ENCODE data around the gene WASF1. TPM values are rescaled to one million over a fixed set of nuclear protein-coding genes. Genes with fewer than 3 reads are reported as not detected.

WASF1 gene
- total RNA-seq, 1 donor from 2014 or later = 13.0 TPM

- H3K4me3 ChIP-seq (ENCODE audit: low read depth, low read length) = no peak overlapping the region
- DNase-seq (ENCODE audit: low read depth) = no peak
- TF ChIP-seq, protein P1, sequence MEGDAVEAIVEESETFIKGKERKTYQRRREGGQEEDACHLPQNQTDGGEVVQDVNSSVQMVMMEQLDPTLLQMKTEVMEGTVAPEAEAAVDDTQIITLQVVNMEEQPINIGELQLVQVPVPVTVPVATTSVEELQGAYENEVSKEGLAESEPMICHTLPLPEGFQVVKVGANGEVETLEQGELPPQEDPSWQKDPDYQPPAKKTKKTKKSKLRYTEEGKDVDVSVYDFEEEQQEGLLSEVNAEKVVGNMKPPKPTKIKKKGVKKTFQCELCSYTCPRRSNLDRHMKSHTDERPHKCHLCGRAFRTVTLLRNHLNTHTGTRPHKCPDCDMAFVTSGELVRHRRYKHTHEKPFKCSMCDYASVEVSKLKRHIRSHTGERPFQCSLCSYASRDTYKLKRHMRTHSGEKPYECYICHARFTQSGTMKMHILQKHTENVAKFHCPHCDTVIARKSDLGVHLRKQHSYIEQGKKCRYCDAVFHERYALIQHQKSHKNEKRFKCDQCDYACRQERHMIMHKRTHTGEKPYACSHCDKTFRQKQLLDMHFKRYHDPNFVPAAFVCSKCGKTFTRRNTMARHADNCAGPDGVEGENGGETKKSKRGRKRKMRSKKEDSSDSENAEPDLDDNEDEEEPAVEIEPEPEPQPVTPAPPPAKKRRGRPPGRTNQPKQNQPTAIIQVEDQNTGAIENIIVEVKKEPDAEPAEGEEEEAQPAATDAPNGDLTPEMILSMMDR (conservative IDR thresholded peaks at IDR 0.05; ENCODE audit: low read depth, low read length) = no peak
These were observed 28.2 kb upstream of the WASF1 start for GRCh38 chr6:110207652-110208051.

GRCh38 chr6:110201151-110201884 is 21.8 kb upstream of the WASF1 start:
- TF ChIP-seq, protein P1 (conservative IDR thresholded peaks at IDR 0.05; ENCODE audit: low read depth, low read length) = no peak
- DNase-seq (ENCODE audit: low read depth) = no peak
- H3K4me3 ChIP-seq (ENCODE audit: low read depth, low read length) = no peak overlapping the region

GRCh38 chr6:110198561-110198960 is 19.1 kb upstream of the WASF1 start:
- H3K4me3 ChIP-seq (ENCODE audit: low read depth, low read length) = no peak overlapping the region
- TF ChIP-seq, protein P1 (conservative IDR thresholded peaks at IDR 0.05; ENCODE audit: low read depth, low read length) = no peak
- DNase-seq (ENCODE audit: low read depth) = no peak

GRCh38 chr6:110196874-110197273 is 17.4 kb upstream of the WASF1 start:
- H3K4me3 ChIP-seq (ENCODE audit: low read depth, low read length) = no peak overlapping the region
- TF ChIP-seq, protein P1 (conservative IDR thresholded peaks at IDR 0.05; ENCODE audit: low read depth, low read length) = no peak
- no peak for DNase-seq (ENCODE audit: low read depth)

DNA sequence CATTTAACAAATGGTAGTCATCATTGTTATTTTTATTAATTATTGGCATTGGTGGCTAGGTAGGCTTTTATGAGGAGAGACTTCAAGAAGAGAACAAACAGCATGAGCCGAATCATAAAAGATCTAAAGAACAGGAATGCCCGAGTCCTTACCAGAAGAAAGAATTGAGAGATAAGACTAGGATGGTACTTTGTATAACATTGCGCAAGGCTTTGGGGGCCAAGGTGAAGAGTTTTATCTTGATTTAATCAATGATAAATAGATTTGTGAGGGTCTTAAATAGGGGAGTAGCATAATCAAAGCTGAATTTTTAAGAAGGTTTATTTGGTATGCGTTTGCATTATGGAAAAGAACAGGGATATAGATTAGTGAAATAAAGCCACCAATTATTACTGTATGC is 16.2 kb upstream of the WASF1 start:
- TF ChIP-seq, protein P1 (conservative IDR thresholded peaks at IDR 0.05; ENCODE audit: low read depth, low read length) = no peak
- H3K4me3 ChIP-seq (ENCODE audit: low read depth, low read length) = no peak overlapping the region
- DNase-seq (ENCODE audit: low read depth) = no peak

- TF ChIP-seq, protein P1 (conservative IDR thresholded peaks at IDR 0.05; ENCODE audit: low read depth, low read length) = no peak
- DNase-seq (ENCODE audit: low read depth) = no peak
- no peak overlapping the region for H3K4me3 ChIP-seq (ENCODE audit: low read depth, low read length)
These were observed 12.0 kb upstream of the WASF1 start for GRCh38 chr6:110191477-110191876.

DNA sequence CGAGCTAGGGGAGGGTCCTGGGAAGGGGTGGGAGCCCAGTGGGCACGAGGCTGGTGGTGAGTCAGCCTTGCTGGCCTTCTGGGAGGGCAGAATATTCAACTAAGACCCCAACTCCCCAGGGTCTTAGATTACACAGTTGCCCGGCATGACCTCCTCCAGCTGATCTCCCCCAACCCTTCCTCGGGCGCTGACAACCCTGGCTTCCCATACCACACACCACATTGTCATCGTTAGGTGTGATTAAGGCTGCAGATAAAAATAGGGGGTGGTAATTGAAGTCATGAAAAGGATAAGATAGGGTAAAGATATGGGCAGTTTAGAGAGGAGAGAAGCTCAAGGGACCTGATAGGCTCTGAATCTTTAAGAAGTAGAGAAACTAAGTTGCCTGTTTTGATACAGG is 11.3 kb upstream of the WASF1 start:
- no peak overlapping the region for H3K4me3 ChIP-seq (ENCODE audit: low read depth, low read length)
- DNase-seq (ENCODE audit: low read depth) = no peak
- TF ChIP-seq, protein P1 (conservative IDR thresholded peaks at IDR 0.05; ENCODE audit: low read depth, low read length) = no peak

All from epithelial cell of proximal tubule (primary cell).